K562 (cell line): ENCODE data around the gene CD70. TPM values are rescaled to one million over a fixed set of nuclear protein-coding genes. Genes with fewer than 3 reads are reported as not detected.

Experiments
- ATAC-seq: fragments of 200-7000 bp; cut with Tn5 transposase; 3 replicates; pipeline ENCODE4 v1.9.1; 2020; ENCODE audit warnings: moderate library complexity
- BruUV-seq: library from RNA; stranded (reverse); fragments of 400-500 nt; replicated peaks from 2 replicates; lab custom pipeline; 2021; lab: Mats Ljungman, UMichigan
- CTCF ChIA-PET: fragments of 300-600 bp; formaldehyde crosslinking; extraction: SDS; loops from one replicate; lab custom pipeline; 2021; ENCODE audit warnings: low intra/inter-chr PET ratio; lab: Yijun Ruan, JAX
- POLR2A ChIA-PET: fragments of 300-600, 350-650 bp; sonication (Branson Sonifier 250); formaldehyde crosslinking; extraction: SDS; loops from one replicate; lab custom pipeline; 2021; ENCODE audit warnings: antibody characterized with exemption, inconsistent platforms; lab: Yijun Ruan, JAX
- DNase-seq, 4 experiments: peaks; one replicate each; pipeline versions ENCODE4 v3.0.0 to v3.0.0-alpha.2; 2011 to 2018; ENCODE audit warnings: low spot score in 3 of 4, mixed read lengths in 3 of 4; ENCODE audit errors: extremely low read depth in 1 of 4
- FAIRE-seq: peaks from 2 replicates; lab custom pipeline; 2011; peaks lifted over from hg19 to GRCh38; lab: Jason Lieb, UNC
- H2AFZ ChIP-seq: 2 replicates; pipeline ENCODE4 v1.6.0; 2011; ENCODE audit warnings: low read depth, low read length, control low read depth, inconsistent platforms
- H3K27ac ChIP-seq: fragments of 200-600 bp; 3 replicates; pipeline ENCODE4 v1.8.0; 2011; ENCODE audit warnings: low read depth, mild to moderate bottlenecking, control low read depth, inconsistent platforms, low read length, moderate library complexity, mixed read lengths; ENCODE audit errors: extremely low read depth
- H3K27me3 ChIP-seq, 2 experiments: fragments of 300-600 bp in 1 of 2; 2 replicates in 1 of 2; 3 replicates in 1 of 2; pipeline versions ENCODE4 v1.6.0 to v1.8.0; 2011; ENCODE audit warnings: inconsistent platforms in 2 of 2, low read length in 2 of 2, mild to moderate bottlenecking in 1 of 2, mixed read lengths in 1 of 2, moderate library complexity in 1 of 2; ENCODE audit not compliant: control insufficient read depth in 2 of 2, insufficient read depth in 2 of 2
- H3K36me3 ChIP-seq: fragments of 300-600 bp; 3 replicates; pipeline ENCODE4 v1.8.0; 2011; ENCODE audit warnings: mild to moderate bottlenecking, low read length, inconsistent platforms; ENCODE audit not compliant: control insufficient read depth, insufficient read depth
- H3K4me1 ChIP-seq, 2 experiments: fragments of 200-600 bp in 1 of 2; replicated peaks in 1 of 2; 2 replicates in 1 of 2; 3 replicates in 1 of 2; pipeline versions ENCODE4 v1.5.1 to v1.8.0; 2011; ENCODE audit warnings: inconsistent platforms in 2 of 2, low read length in 2 of 2, mild to moderate bottlenecking in 1 of 2, mixed read lengths in 1 of 2, moderate library complexity in 1 of 2; ENCODE audit not compliant: control insufficient read depth in 2 of 2, insufficient read depth in 2 of 2
- H3K4me2 ChIP-seq: 2 replicates; pipeline ENCODE4 v1.6.1; 2011; ENCODE audit warnings: low read length, control low read depth, inconsistent platforms, mixed read lengths; ENCODE audit not compliant: insufficient read depth
- H3K4me3 ChIP-seq: fragments of 200-600 bp; sonication (generic), shearing (Covaris generic); 2 replicates; pipeline ENCODE4 v1.5.1; 2016; ENCODE audit warnings: control low read depth, inconsistent platforms
- H3K79me2 ChIP-seq: fragments of 200-600 bp; 3 replicates; pipeline ENCODE4 v1.8.0; 2011; ENCODE audit warnings: low read length, inconsistent platforms; ENCODE audit not compliant: control insufficient read depth, insufficient read depth
- H3K9ac ChIP-seq, 2 experiments: 2 replicates each; pipeline versions ENCODE4 v1.6.0 to v1.6.1; 2011; ENCODE audit warnings: low read depth in 2 of 2, low read length in 2 of 2, control low read depth in 1 of 2, inconsistent platforms in 1 of 2, mild to moderate bottlenecking in 1 of 2, mixed read lengths in 1 of 2; ENCODE audit not compliant: insufficient read depth in 1 of 2
- H3K9me1 ChIP-seq: one replicate; pipeline ENCODE4 v1.6.0; 2011; ENCODE audit warnings: inconsistent platforms, mild to moderate bottlenecking, low read length, moderate library complexity; ENCODE audit not compliant: control insufficient read depth, insufficient read depth
- H3K9me3 ChIP-seq: replicated peaks from 2 replicates; pipeline ENCODE4 v1.5.1; 2011; ENCODE audit warnings: low read depth, low read length, inconsistent platforms; ENCODE audit not compliant: control insufficient read depth, insufficient read depth
- H4K20me1 ChIP-seq: replicated peaks from 2 replicates; pipeline ENCODE4 v1.6.1; 2011; ENCODE audit warnings: low read length, inconsistent platforms, mixed read lengths; ENCODE audit not compliant: control insufficient read depth, insufficient read depth
- COPS2 ChIP-seq: fragments of 450-650 bp; conservative IDR thresholded peaks from 2 replicates; pipeline ENCODE4 v1.6.1; 2016; ENCODE audit warnings: mild to moderate bottlenecking, moderate library complexity
- L3MBTL2 ChIP-seq: fragments of 450-650 bp; IDR thresholded peaks from 2 replicates; pipeline ENCODE4 v1.6.1; 2016; ENCODE audit warnings: mild to moderate bottlenecking, moderate library complexity
- POLR2B ChIP-seq: fragments of 450-650 bp; IDR thresholded peaks from 2 replicates; pipeline ENCODE4 v1.6.1; 2018; ENCODE audit warnings: low read depth; ENCODE audit not compliant: partially characterized antibody
- TCF3 ChIP-seq: sonication (generic); formaldehyde crosslinking; IDR thresholded peaks from 2 replicates; pipeline ENCODE4 v1.4.0; 2020; ENCODE audit warnings: mild to moderate bottlenecking, missing genetic modification reagents
- WGBS: fragments of 100-300 bp; shearing (Covaris generic); methylation state at CpG from one replicate; pipeline ENCODE4 v1.1.6; 2016; ENCODE audit warnings: low coverage, mixed read lengths; ENCODE audit not compliant: insufficient coverage; ENCODE audit errors: missing lambda C conversion rate; 5-methylcytosine and 5-hydroxymethylcytosine counted together
- in situ Hi-C: fragments of 300-500 bp; cut with MboI; formaldehyde crosslinking; loops from 4 replicates; pipeline ENCODE4 v1.15.0; 2018; ENCODE audit warnings: inconsistent platforms, mixed read lengths
- intact Hi-C: fragments of 100-400 bp; cut with micrococcal nuclease; formaldehyde crosslinking; loops from 2 replicates; pipeline ENCODE4 v1.14.2; 2022
- polyA plus RNA-seq, 8 experiments: library from polyadenylated mRNA; depleted of rRNA in 4 of 8; stranded (reverse) in 5 of 8; unstranded in 3 of 8; fragments of >200 nt; fragmentation: Nextera tagmentation in 2 of 8; fragmentation: Illumina TruSeq in 1 of 8; extraction: Ambion mirVana in 2 of 8; extraction: Trizol in 1 of 8; gene quantifications; 2 replicates each; pipeline versions ENCODE4 v1.2.1 to v1.2.3, GENCODE V29; 2011 to 2014; ENCODE audit warnings: inconsistent platforms in 1 of 8, missing spikeins in 1 of 8
- total RNA-seq, 7 experiments: library from RNA; depleted of rRNA in 6 of 7; stranded (reverse); fragments of >200 nt in 6 of 7; fragmentation: Illumina TruSeq in 2 of 7; extraction: Trizol in 2 of 7; gene quantifications; 2 replicates each; pipeline versions ENCODE4 v1.2.1 to v1.2.3, GENCODE V29; 2011 to 2021; ENCODE audit warnings: low replicate concordance in 1 of 7
- TF ChIP-seq, protein P1 (sequence below): sonication (generic); IDR thresholded peaks from 2 replicates; pipeline ENCODE4 v1.6.1; 2016
- TF ChIP-seq, protein P2 (sequence below), 2 experiments: fragments of 450-650 bp in 1 of 2; sonication (generic) in 1 of 2; formaldehyde crosslinking in 1 of 2; IDR thresholded peaks in 1 of 2; conservative IDR thresholded peaks in 1 of 2; 2 replicates each; pipeline versions ENCODE4 v1.6.1 to v1.8.1; 2016 to 2023; ENCODE audit warnings: mild to moderate bottlenecking in 2 of 2, moderate library complexity in 2 of 2, inconsistent platforms in 1 of 2, missing genetic modification reagents in 1 of 2
- TF ChIP-seq, protein P3 (sequence below): fragments of 450-650 bp; formaldehyde crosslinking; conservative IDR thresholded peaks from 2 replicates; pipeline ENCODE4 v1.4.0; 2022; ENCODE audit warnings: mild to moderate bottlenecking, missing genetic modification characterization

Gene CD70
- total and polyA plus RNA-seq, 9 of the 15 experiments (the other 6 are each of a cell fraction or from before 2014, with no cell fraction given), result 0.06 to 0.58 (median 0.33) TPM; not detected in 4

DNA sequence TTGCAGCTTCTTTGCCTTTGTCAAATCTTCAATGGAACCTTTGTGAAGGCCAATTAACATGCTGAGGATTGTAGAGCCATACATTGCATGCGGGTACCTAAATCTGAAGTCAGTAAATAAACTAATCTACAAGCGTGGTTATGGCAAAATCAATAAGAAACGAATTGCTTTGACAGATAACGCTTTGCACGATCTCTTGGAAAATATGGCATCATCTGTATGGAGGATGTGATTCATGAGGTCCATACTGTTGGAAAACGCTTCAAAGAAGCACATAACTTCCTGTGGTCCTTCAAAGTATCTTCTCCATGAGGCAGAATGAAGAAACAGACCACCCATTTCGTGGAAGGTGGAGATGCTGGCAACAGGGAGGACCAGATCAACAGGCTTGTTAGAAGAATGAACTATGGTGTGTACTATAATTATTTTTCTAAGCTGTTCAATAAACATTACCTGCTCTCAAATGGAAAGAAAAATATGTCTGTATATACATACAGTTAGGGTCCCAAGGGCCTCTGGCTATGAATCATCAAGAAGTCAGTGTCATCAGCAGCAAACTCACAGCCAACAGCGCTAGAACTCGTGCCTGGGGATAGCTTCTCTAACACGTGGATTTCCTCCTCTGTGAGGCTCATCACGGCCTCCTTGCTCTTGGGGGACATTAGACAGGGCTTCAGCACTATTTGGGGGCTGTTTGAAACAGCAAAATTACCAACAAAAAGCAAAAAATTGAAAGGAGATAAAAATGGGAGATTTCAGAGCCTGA, 2.9 kb upstream of the CD70 start:
- no TSS peak for BruUV-seq
- Histone ChIP-seq H3K9me1 (no peaks in the 10 kb centered on the region), H3K4me2 (no peak overlapping the region), H2AFZ (no peak overlapping the region), H3K79me2 (peaks cover 7% of the 10 kb centered on the region; the same call in 1 of the 3 replicates), H3K36me3 (no peaks in the 10 kb centered on the region; the same call in 2 of the 3 replicates), H3K9ac (no peak overlapping the region), H3K9me3 (peaks cover 8% of the 10 kb centered on the region; the same call in 1 of the 2 replicates), H3K4me3 (no peak overlapping the region), H4K20me1 (no peaks in the 10 kb centered on the region), H3K27ac (no peak overlapping the region), H3K27me3 (no peaks in the 10 kb centered on the region), H3K4me1 (peaks cover 0 to 19% of the 10 kb centered on the region in 2 experiments; a peak in 3 of 5 replicates)
- FAIRE-seq (peak; percentile 35), ATAC-seq (no peak), DNase-seq (no peak)
- in situ Hi-C loops (no loop called here), intact Hi-C loops (no loop called here)
- ChIA-PET CTCF (no interaction called here), POLR2A (interaction anchor here (0.9 to 1.4 kb wide), 4 partner anchors 8 to 63 kb away, joined by 3 to 4 read pairs (median 4); partner anchors contain the start of gene TNFSF9)
- WGBS, result 13% methylated on average over 11 of the region's 11 CpGs
- TF ChIP-seq, protein P1, sequence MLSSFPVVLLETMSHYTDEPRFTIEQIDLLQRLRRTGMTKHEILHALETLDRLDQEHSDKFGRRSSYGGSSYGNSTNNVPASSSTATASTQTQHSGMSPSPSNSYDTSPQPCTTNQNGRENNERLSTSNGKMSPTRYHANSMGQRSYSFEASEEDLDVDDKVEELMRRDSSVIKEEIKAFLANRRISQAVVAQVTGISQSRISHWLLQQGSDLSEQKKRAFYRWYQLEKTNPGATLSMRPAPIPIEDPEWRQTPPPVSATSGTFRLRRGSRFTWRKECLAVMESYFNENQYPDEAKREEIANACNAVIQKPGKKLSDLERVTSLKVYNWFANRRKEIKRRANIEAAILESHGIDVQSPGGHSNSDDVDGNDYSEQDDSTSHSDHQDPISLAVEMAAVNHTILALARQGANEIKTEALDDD, result no peak
- TF ChIP-seq TCF3 (CRISPR knock-in tag) (no peak), POLR2B (no peak), L3MBTL2 (peak; percentile 84), COPS2 (no peak)
- TF ChIP-seq, protein P2, sequence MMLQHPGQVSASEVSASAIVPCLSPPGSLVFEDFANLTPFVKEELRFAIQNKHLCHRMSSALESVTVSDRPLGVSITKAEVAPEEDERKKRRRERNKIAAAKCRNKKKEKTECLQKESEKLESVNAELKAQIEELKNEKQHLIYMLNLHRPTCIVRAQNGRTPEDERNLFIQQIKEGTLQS (IDR thresholded peaks at IDR 0.05), result 0 out of 2 replicates have a peak, but pooled peaks have one; percentile 40
- TF ChIP-seq, protein P2 (CRISPR knock-in tag; conservative IDR thresholded peaks at IDR 0.05), result no peak
- TF ChIP-seq, protein P3, sequence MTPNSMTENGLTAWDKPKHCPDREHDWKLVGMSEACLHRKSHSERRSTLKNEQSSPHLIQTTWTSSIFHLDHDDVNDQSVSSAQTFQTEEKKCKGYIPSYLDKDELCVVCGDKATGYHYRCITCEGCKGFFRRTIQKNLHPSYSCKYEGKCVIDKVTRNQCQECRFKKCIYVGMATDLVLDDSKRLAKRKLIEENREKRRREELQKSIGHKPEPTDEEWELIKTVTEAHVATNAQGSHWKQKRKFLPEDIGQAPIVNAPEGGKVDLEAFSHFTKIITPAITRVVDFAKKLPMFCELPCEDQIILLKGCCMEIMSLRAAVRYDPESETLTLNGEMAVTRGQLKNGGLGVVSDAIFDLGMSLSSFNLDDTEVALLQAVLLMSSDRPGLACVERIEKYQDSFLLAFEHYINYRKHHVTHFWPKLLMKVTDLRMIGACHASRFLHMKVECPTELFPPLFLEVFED (CRISPR knock-in tag), result no peak
